HG03280 (cell line): ENCODE results near the gene KAZN.

Experiments used
- ATAC-seq: cut with Tn5 transposase; IDR thresholded peaks from one replicate; pipeline ENCODE4 v1.9.1; 2021; ENCODE audit warnings: mild to moderate bottlenecking, moderate library complexity; ENCODE audit not compliant: unreplicated experiment

The KAZN gene

DNA sequence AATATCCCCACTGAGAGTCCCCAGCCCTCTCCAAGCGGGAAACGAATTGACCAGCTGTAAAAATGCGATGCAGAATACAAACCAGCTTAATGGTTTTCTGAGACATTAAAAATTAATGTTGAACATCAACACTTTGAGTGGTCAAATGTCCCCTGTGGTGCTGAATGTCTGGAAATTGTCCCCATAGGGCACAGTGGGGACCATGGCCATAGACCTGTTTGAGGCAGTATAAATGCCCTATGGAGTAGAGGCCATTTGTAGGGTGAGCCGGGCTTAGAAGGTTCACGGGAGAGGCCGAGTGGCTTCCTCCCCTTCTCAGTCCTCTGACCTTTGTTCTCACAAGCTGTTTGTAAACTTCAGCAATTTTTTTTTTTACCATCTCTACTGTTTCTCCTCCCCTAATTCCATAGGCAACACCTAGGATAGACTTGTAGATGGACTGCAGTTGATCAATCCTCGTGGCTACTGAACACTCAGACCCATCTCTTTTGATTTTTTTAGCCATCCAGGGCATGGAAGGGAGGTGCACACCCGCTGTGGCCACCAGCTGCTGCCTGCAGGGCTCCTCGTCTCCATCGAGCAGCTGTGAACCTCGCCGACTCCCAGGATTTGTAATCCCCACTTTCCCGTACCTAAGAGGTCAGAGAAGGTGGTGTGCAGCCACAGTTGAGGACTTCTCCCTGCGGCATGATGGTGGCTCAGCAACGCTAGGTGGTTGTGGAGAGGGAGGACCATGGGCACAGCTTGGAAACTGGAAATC is 41.0 kb downstream of the KAZN start:
- ATAC-seq, result no peak

DNA sequence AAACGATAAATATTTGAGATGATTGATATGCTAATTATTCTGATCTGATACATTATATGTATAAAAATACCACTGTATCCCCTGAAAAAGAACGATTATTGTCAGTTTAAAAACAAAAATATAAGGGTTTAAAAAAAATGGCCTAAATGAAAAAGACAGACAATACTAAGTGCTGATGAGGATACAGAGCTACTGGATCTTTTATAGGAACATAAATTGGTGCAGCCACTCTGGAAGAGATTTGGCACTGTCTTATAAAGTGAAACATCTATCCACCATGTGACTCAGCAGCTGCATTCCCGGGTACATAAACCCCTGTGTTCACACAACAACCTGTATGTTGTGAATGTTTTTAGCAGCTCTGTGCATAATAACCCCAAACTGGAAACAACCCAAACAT is 44.2 kb downstream of the KAZN start:
- ATAC-seq, result no peak

DNA sequence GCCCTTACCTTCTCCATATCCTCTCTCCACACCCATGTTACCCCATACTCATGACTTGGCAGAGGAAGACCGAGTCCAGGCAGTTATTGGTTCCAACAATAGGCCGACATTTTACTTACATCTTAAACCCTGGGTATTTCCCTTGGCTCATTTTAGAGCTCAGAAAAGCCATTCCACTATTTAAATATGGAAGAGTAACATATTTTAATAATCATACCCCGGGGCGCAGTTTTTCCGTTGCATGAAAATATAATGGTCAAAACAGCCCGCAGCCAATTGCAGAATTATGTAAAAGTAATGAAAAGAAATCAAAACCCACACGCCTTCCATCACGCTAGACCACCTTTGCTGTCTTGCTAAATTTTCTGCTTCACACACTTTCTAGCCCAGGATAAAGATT is 48.5 kb downstream of the KAZN start:
- ATAC-seq, result no peak

DNA sequence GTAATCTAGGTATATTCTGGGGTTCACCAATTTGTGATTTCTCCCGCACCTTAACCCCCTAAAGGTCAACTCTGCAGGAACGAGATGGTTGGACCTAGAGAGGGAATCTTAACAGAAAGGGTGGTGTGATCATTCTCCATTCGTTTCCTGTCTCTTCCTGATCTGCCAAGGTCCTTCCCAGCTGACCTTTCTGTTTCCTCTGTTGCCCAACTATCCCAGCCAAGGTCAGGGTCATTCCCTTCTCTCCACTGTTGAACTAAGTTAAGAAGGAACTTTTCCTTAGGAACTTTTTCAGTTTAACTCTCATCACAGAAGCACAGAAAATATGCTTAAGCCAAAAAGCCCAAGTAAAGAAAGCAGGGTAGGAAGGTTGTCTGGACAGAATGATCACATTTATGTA is 49.3 kb downstream of the KAZN start:
- ATAC-seq, result no peak

DNA sequence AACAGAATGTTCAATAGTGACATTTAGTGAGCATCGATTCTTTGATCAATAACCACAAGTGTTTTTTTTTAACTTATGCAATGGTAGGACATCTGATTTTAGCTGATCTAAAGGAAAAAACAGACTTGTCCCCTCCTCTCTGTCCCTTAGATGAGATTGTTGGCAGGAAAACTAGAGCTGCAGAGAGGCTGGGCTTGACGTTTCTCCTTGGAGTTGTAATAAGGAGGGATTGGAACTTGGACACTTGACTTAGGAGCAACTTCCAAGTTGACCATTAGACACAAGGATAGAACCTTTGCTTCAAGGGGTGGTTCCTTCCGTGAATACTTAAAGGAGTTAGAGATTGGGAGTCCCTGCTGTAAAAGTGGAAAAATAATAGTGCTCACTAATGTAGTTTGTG is 49.9 kb downstream of the KAZN start:
- ATAC-seq, result no peak

DNA sequence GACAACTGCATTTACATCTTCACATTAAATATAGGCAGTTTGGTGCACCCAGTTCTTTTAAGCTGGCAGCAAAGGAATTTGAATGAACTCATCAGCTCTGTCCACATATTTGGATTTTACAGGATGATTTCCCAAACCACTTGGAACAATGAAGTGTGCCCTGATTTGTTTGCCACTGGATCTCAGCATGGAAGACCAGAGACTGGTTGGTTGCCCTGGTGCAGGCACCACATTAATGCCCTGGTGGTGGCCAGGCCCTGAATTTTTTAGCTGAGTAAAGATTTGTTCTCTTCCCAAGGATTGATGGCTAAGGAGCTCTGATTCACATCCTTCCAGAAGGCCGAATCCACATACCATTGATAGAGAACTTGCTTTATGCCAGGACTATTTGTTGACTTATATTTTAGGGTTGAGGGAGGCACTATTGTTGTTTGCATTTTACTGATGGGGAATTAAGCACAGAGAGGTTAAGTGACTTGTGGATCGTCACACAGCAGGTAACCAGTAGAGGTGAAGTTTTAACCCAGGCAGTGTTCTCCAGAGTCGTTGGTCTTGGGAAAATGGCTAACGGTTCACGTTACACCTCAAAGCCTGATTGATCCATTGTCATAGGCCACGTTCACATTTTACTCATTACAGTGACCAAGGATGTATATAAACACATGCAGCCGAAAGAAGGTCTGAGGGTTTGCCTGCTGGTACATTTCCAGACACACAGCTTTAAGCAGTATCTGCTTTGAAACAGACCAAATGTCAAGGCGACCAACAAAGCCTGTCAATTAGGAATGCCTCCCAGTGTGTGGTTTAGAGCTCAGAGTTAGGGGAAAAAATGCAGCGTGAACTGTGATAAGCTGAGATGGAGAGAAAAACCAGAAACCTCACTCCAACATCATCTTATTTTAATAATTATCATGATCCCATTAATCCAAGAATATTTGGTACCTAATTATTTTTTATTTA is 50.7 kb downstream of the KAZN start:
- no peak for ATAC-seq

DNA sequence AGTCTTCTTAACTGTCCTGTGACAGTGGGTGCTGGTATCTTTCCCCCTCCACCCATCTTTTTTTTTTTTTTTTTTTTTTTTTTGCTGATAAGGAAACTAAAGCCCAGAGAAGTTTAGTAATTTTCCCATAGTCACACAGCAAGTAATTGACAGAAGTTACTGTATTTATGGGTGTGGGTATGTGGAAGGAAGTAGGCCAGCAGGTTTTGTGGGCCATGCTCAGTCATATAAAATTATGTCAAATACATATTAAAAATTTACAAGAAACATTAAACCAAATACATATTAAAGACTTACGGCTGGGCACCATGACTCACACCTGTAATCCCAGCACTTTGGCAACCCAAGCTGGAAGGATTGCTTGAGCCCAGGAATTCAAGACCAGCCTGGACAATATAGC is 51.5 kb downstream of the KAZN start:
- ATAC-seq, result no peak

DNA sequence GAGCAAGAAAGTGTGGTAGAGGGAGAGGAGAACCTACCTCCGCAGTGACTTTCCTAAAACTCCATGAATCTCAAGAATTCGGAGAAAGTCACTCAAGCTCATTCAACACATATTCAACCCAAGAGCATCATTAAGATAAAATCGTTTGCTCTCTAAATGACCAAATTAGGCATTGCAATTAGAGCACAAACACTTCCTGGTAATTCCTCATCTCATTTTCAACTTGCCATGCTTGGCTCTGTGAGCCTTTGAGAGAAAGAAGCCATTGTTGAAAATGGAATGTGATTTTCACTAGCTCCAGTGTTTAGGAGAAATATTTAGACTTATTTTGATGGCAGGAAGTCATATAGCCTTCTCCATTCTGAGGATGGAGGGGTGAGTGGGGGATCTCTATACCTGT is 52.5 kb downstream of the KAZN start:
- no peak for ATAC-seq

DNA sequence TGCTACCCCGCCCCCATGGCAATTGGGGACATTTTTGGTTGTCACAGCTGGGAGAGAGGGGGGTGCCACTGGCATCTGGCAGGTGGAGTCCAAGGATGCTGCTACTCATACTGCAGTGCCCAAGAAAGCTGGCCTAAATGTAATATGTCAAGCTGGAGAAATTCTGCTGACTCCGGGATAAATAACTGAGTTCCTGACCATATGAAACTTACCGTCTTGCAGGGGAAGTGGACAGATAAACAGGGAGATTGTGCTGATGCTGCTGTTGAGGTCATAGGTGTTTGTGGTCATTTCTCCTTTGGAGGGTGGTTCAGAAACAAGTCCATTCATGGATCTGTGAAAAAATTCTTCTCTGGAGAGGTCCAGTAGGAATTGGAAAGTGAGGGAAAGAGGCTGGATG is 54.4 kb downstream of the KAZN start:
- ATAC-seq, result no peak

DNA sequence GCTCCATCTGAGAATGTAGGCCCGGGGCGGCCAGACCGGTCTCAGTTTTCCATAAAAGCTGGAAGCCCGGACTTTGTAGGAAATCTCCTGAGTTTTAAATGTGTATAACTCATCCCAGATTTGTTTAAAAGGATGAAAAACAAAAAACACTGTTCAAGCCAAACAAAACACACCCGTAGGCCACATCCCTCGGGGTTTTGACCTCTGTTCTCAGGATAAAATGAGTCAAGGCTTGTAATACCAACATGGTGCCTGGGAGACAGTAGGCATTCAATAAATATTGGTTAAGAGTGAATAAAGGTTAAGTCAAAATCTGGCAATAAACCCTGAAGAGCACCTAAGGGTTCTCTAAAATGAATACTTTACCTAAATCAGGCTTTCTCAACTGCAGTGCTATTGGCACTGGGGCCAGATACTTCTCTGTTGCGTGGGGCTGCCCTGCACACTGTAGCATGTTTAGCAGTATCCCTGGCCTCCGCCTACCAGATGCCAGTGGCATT is 55.0 kb downstream of the KAZN start:
- ATAC-seq, result no peak

DNA sequence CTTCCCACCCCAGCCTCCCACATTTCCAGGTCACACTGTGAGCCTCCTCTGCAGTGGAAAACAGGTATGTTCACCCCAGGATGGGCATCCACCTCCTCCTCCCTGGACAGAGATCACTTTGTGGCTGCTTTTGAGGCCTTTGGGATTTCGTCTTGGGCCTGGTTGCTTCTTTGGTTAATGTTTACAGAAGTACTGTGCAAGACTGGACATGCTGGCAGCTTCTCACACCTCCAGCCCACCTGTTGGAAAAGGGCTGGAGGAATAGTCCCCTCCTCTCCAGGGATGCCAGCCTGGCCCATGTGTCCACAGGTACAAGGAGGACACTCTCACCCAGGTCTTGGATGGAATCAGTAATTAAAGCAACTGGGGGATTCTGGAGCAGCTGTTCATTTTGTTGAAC is 56.1 kb downstream of the KAZN start:
- ATAC-seq, result no peak

DNA sequence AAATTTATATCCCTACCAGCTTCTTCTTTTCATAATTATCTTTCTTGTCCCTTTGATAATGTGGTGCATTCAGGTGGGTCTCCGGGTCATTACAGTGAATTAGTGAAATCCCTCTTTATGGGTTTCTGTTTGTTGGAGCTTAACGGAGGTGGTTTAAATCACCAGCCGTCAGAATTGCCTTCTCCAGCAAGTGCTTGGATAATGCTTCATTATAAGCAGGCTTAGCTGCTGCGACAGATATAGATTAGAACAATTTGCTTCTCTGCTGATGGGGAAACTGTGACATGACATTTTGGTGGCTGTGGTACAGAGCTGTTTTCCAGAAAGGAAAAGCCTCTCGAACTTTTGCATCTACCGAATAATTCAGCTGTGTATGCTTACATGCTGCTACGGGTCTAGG is 56.9 kb downstream of the KAZN start:
- ATAC-seq, result no peak

DNA sequence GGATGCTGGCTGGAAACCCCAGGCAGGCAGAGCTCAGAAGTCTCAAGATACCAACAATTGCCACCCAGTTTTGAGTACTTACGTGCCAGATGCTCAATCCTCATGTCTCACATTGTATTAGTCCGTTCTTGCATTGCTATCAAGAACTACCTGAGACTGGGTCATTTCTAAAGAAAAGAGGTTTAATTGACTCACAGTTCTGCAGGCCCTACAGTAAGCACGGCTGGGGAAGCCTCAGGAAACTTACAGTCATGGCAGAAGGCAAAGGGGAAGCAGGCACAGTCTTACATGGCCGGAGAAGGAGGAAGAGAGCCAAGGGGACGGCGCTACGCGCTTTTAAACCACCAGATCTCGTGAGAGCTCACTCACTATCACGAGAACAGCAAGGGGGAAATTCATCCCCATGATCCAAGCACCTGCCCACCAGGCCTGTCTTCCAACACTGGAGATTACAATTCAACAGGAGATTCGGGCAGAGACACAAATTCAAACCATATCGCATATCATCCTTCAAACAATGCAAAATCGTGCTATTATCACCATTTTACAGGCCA is 58.0 kb downstream of the KAZN start:
- ATAC-seq, result no peak

DNA sequence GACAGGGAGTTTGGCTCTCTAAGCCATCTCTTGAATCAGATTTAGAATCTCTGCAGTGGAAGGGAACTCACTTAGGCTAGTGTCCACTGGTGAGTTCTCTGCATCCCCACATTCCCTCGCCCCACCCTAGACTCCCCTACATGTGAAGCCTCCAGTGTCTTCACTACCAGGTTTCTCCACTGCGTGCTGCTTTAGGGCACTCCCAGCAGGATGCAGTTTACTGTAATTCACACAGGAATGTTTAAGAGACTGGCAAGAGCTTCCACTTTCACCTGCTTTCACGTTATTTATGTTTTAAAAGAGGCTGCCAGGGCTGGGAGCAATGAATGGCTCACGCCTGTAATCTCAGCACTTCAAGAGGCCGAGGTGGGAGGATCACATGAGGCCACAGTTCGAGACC is 60.2 kb downstream of the KAZN start:
- no peak for ATAC-seq

DNA sequence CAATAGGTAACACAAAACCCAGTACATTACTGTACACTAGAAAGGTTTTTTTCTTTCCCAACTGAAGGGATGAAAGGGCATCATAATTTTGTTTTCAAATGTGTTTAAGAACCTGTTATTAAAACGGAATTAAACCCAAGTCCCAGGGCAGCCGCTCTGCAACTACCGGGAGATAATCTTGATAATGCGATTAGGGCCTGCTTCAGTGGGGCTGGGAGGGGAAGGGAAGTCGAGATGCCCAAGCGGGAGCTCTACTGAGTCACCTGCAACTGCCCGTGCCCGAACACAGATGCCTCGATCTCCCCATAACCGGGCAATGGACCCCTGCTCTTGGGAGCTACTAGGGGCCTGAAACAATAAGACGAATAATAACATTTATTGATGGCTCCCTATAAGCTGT is 61.4 kb downstream of the KAZN start:
- no peak for ATAC-seq

DNA sequence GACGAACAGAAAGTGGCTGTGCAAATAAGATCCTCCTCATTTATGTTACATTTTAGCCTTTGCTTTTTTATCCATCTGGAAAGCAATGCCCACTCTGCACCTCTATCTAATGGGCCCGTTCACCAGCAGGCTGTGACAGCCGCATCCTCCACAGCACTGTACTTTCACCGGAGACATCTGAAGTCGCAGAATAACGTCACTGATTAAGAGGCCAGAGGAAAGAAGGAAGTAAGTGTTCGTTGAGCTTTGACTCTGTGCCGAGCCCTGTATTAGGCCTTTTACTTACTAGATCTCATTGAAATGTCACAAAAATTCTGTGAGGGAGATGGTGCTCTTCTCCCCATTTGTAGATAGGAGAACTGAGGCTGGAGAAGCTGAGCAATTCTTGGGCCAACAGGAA is 62.3 kb downstream of the KAZN start:
- ATAC-seq, result no peak

DNA sequence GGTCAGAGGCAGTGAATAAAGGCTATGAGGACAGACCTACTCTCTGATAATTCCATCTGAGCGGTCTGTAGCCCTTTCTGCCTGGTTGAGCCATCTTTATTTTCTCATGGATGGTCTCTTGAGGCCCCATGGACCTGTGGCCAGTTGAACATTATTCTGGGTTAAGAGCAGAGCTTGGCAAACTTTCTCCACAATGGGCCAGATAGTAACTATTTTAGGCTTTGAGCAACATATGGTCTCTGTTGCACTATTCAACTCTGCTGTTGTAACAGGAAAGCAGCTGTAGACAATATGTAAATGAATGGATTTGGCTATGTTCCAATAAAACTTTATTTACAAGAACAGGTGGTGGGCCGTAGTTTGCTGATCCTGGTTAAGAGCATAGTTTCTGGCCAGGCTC is 62.7 kb downstream of the KAZN start:
- no peak for ATAC-seq

DNA sequence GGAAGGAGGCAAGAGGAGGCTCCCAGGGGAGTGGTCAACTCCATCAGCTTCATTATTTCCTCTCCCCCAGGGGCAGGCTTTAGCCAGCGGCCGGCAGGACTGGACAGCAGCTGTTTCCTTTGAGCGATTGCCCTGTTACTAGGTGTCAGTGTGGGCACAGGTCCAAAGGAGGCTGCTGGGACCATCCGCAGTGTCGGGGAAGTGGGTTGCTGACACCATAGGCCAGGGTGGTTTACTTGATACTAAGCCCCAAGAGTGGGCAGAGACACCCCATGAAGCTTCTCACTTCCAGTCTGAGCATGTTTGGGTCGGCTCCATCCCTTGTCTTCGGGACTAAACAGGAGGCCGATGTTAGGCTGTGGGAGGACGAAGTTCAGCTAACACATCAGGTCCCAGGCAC is 63.6 kb downstream of the KAZN start:
- no peak for ATAC-seq

DNA sequence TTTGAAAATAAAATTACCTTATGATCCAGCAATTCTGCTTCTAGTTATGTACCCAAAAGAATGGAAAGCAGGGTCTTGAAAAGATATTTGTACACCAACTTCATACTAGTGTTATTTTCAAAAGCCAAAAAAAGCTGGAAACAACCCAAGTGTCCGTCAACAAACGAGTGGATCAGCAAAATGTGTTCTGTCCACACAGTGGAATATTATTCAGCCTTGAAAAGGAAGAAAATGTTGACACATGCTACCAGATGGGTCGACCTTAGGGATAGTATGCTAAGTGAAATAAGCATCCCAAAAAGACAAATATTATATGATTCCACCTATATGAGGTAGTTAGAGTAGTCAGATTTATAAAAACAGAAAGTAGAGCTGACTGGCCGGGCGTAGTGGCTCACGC is 65.3 kb downstream of the KAZN start:
- no peak for ATAC-seq

DNA sequence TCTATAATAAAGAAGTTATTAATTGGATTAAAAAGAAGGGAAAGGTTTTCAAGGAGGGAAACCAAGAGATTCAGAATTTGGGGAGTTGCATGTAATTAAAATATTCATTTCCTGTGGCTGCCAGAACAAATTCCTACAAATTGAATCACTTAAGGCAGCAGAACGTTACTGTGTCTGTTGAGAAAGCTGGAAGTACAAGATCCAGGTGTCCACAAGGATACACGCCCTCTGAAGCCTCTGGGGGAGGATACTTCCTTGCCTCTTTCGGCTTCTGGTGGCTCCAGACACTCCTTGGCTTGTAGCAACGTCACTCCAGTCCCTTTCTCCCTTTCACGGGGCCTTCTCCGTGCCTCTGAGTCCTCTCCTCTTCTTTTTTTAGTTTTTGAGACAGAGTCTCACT is 67.9 kb downstream of the KAZN start:
- no peak for ATAC-seq

DNA sequence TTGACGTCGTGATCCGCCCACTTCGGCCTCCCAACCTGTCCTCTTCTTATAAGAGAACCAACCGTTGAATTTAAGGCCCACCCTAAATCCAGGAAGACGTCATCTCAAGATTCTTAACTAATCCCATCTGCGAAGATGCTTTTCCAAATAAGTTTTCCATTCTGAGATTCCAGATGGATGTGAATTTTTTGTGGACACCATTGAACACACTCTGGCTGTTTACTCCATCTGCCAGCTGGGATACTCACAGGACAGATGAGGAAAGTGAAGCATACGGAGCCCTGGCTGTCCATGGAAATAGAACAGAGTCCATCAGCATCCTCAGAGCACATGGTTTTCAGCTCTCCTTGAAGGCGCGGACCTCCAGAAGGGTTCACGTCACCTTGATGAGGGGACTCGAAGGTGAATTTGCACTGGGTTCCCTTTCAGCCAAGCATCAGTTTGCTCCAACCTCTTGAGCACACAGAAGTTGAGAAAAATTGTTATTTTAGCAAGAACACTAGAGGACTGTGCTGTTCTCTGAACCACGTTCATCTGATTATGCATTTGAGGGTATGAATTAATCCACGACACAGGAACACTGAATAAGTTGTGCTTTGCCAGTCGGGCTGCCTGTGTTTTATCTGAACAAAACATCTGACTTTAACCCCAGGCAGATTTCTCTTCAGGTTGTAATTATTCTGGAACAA is 68.6 kb downstream of the KAZN start:
- ATAC-seq, result no peak
